GM21576 (cell line): ENCODE results near the gene ADCY1.

Experiments
- ATAC-seq: cut with Tn5 transposase; IDR thresholded peaks from one replicate; pipeline ENCODE4 v1.9.1; 2021; ENCODE audit warnings: mild to moderate bottlenecking, moderate library complexity; ENCODE audit not compliant: unreplicated experiment

The ADCY1 gene

GRCh38 chr7:45576249-45576929 lies 2.2 kb downstream of the ADCY1 start:
- no peak for ATAC-seq

GRCh38 chr7:45578022-45578421 lies 3.9 kb downstream of the ADCY1 start:
- no peak for ATAC-seq

GRCh38 chr7:45578467-45578866 lies 4.3 kb downstream of the ADCY1 start:
- no peak for ATAC-seq

- no peak for ATAC-seq
Observed at GRCh38 chr7:45579391-45579801, 5.2 kb downstream of the ADCY1 start.

DNA sequence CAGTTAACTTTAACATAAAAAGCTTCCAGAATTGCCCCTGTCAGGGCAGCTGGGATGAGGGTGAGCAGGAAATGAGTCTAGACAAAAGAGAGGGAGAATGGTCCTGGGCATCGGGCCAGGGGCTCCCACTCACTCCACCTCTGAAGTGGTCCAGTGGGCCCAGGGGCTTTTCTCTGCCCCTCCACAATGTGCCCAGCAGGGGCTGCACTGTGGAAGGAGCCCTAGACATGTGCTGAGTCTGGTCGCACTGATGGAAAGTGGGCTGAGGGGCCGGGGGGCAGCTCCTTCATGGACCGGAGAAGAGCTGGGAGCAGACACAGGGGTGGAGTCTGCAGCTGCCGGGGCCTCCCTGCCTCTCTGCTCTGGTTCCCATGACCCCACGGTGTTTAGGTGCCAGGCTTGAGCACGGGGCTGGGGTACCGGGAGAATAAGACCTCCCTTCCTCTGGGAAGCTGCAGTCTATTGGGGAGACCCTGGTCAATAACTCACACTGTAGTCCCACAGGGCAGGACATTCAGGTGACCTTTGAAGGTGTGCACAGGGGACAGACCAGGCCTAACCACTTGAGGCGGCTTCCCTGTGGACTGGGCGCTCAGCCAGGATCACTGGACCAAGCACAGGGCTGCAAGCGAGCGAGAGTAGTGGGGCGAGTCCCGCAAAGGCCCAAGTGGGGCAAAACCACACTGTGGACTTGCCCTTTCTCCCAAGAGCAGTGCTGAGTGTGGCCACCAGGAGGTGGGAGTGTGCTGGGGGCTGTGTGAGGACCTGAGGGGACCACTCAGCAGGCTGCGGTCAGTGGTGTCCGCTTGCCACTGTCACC lies 6.1 kb downstream of the ADCY1 start:
- ATAC-seq: no peak

- ATAC-seq: no peak
Observed at GRCh38 chr7:45581271-45581780, 7.2 kb downstream of the ADCY1 start.

DNA sequence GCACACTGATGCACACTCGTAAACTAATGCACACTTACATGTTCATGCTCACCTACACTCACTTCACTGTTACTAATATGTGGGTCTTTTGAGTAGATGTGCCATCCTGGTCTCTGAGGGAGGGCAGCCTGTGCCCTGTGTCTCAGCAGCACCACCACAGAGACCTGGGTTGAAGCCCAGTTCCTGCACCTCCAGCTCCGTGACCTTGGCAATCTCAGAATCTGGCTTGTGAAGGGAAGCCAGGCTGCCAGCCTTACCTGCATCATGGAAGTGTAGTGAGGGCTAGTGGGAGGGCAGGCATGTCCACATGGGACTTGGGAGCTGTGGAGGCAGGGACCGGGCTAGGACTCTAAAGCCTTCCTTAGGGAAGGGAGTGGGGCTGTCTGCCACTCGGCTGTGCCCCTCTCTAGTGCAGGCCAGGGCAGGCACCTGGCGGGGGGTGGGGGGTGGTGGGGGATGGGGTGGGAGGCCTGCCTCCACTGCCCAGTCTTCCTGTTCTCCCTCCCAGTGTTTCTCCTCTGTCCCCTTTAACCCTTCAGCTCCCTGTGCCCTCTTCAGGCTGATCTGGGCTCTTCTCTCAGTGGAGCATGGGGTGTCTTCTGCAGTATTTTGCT lies 8.1 kb downstream of the ADCY1 start:
- ATAC-seq: no peak

DNA sequence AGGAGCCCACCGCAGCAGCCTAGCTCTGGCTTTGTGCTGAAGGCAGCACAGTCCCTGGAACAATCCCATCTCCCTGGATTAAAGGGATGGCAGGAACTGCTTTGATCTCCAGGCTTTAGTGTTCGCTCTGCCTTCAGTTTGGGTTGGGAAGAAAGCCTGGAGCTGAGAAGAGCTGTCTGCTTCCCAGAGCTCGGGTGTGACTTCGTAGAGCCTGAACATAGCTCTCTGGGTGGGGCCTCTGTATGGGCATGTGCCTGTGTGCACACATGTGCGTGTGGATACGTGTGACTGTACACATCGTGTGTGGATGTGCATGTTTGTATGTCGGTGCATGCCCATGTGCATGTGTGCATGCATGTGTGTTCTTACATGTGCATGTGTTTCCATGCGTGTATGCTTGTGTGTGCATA lies 8.7 kb downstream of the ADCY1 start:
- no peak for ATAC-seq

- ATAC-seq: no peak
Observed at GRCh38 chr7:45583296-45583695, 9.1 kb downstream of the ADCY1 start.

DNA sequence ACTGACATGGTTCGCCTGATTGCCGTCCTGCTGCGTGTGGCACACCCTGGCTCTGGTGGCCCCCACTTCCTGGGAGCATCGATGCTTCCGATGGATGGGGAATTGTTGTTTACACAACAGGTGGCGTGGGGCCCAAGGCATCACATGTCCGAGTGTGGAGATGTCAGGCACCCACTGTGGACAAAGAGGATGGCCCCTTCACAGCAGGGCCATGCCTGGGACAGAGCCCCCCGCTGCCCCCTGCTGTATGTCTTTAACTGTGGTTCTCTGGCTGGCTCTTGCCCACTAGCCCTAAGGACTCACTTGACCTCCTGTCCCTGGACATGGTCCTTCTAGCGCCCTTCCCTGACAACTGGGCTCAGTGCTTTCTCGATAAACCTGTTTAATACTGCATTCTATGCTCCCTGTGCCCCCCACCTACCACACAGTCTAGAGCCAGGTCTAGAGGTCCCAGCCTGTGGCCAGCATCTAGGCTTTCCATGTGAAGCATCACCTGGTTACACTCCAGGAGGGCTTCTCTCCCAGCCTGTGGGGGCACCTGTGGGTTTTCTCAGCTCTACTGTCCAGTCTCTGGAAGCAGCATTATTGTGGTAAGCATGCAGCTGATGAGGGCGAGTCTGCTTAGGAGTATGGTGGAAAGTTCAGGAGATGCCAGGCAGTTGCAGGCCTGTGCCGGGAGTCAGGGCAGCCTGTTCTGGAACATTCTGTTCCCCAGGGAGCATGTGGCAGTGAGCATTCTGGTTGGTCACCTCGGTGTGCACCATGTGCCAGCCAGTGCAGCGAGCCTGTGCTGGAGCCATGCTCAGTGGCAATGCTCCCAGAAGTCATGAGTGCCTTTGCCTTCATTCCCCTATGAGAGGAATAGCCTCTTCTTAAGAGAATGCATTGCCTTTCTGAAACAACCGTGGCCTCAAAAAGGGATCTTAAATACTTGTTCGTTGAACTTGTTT lies 10.4 kb downstream of the ADCY1 start:
- no peak for ATAC-seq

DNA sequence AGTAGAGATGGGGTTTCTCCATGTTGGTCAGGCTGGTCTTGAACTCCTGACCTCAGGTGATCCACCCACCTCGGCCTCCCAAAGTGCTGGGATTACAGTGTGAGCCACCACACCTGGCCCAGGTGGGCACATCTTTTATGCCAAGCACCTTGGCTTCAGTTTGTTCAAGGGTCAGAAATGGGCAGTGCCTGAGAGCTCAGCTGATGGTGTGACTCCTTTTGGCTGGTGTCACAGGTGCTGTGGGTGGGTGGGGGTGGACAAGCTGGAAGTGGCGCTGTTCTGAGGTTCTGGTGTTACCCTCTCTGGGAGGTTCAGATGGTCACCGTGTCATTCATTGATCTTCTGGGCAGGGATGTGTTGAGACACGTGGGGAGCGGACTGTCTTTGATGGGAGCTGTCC lies 11.5 kb downstream of the ADCY1 start:
- ATAC-seq: no peak

- ATAC-seq: no peak
Observed at GRCh38 chr7:45586542-45587520, 12.7 kb downstream of the ADCY1 start.

- ATAC-seq: no peak
Observed at GRCh38 chr7:45588466-45588865, 14.3 kb downstream of the ADCY1 start.

GRCh38 chr7:45589061-45589460 lies 14.9 kb downstream of the ADCY1 start:
- no peak for ATAC-seq

GRCh38 chr7:45589915-45590678 lies 15.9 kb downstream of the ADCY1 start:
- no peak for ATAC-seq

DNA sequence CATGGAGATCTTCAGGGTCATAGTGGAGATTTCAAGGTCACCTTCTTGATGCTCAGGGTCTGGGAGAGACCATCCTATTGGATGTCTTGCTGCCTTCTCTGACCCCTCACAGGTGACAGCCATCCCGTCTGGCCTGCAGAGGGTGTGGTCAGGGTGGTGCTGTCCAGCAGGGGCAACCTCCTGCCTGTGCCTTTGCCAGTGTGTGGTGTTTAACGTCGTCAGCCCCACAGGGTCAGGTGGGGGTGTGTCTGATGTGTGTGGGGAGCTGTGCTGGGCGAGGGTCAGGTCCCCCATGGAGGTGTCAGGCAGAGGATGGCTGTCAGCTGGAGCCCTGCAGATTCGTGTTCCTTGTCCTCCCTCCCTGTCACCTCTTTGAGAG lies 16.5 kb downstream of the ADCY1 start:
- ATAC-seq: no peak

- ATAC-seq: no peak
Observed at GRCh38 chr7:45591101-45591906, 17.1 kb downstream of the ADCY1 start.
